Large intestine (tissue), 3 donors: ENCODE data around the gene LRP1. TPM values are rescaled to one million over a fixed set of nuclear protein-coding genes. Genes with fewer than 3 reads are reported as not detected.
A peak's percentile ranks its signal among the peaks of the same experiment; 100 is the strongest.

ENCODE experiments used
- DNase-seq, 2 donors: peaks; one replicate each; pipeline versions ENCODE4 v3.0.0 to v3.0.0-alpha.2; 2013
- H3K27ac ChIP-seq: one replicate; pipeline ENCODE4 v1.5.1; 2013; ENCODE audit warnings: low read length
- H3K27me3 ChIP-seq: 2 replicates; pipeline ENCODE4 v1.6.1; 2013; ENCODE audit warnings: low read length; ENCODE audit not compliant: control insufficient read depth, insufficient read depth
- H3K36me3 ChIP-seq: 2 replicates; pipeline ENCODE4 v1.6.1; 2013; ENCODE audit warnings: low read length; ENCODE audit not compliant: control insufficient read depth, insufficient read depth
- H3K4me1 ChIP-seq: one replicate; pipeline ENCODE4 v1.6.1; 2013; ENCODE audit warnings: low read length; ENCODE audit not compliant: control insufficient read depth, insufficient read depth
- H3K4me3 ChIP-seq: one replicate; pipeline ENCODE4 v1.5.1; 2013; ENCODE audit warnings: low read length
- H3K9me3 ChIP-seq: one replicate; pipeline ENCODE4 v1.6.1; 2013; ENCODE audit warnings: mild to moderate bottlenecking, low read depth, low read length, moderate library complexity; ENCODE audit not compliant: control insufficient read depth
- WGBS: methylation state at CpG from one replicate; pipeline ENCODE4 v1.1.5; 2013; ENCODE audit warnings: low lambda C conversion rate; ENCODE audit not compliant: insufficient coverage; 5-methylcytosine and 5-hydroxymethylcytosine counted together
- polyA plus RNA-seq: library from polyadenylated mRNA; unstranded; fragments of 120-200 nt; gene quantifications from one replicate; pipeline ENCODE4 v1.2.1, GENCODE V29; 2013

LRP1 gene
- polyA plus RNA-seq, 1 donor, result 100 TPM

DNA sequence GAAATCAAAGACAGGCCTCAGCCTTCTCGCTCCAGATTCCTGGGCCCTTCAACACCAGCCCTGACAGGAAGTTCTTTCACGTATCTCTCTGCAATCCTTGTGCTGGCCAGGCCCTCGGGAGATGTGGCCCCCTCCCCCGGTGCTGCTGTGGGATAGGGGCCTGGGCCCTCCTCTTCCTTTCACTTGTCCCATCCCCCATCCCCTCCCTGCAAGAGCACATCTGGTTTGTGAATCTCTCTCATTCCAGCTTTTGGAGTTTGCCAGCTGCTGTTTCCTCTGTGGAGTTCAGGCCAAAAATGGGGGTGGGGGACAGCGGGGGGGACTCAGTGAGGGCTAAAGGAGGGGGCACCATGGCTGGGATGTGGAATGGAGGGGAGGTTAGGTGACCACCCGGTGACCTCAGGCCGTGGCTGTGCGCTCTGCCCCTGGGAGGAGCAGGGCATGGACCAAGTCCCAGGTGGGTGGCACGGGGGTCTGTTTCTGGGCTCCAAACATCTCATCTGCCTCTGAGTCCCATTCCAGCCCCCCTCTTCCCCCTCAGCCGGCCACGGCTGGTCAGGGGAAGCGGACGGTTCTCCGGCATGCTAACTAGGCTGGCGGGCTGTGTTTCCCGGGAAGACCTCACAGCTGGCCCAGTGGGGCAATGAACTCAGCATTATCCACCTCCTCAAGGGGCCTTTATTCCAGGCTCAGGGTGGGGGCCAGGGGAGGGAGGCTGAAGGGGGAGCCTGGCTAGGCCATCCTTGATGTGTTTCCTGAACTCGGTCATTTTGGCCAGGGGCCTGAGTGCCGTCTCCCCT lies 7.4 kb downstream of the LRP1 start:
- Histone ChIP-seq H3K36me3 (peaks cover 33% of the 10 kb centered on the region), H3K27me3 (no peaks in the 10 kb centered on the region), H3K27ac (peak overlapping the region; percentile 59), H3K4me1 (peaks cover 53% of the 10 kb centered on the region), H3K4me3 (no peak overlapping the region), H3K9me3 (no peaks in the 10 kb centered on the region)
- WGBS, result no CpG with 5 or more reads among the region's 18 CpGs
- DNase-seq, result peak; percentile 56 to 58

- H3K4me1 ChIP-seq, result peaks cover 30% of the 10 kb centered on the region
- H3K4me3 ChIP-seq, result no peak overlapping the region
- peak overlapping the region; percentile 0 for H3K27ac ChIP-seq
- peak; percentile 56 to 87 for DNase-seq
- H3K9me3 ChIP-seq, result no peaks in the 10 kb centered on the region
- H3K27me3 ChIP-seq, result no peaks in the 10 kb centered on the region
- H3K36me3 ChIP-seq, result peaks cover 54% of the 10 kb centered on the region
- WGBS, result no CpG with 5 or more reads among the region's 13 CpGs
Observed at GRCh38 chr12:57138526-57139272, 10.4 kb downstream of the LRP1 start.

- WGBS, result 90% methylated on average over 2 of the region's 6 CpGs
- Histone ChIP-seq H3K27me3 (no peaks in the 10 kb centered on the region), H3K9me3 (no peaks in the 10 kb centered on the region), H3K4me3 (no peak overlapping the region), H3K4me1 (peaks cover 30% of the 10 kb centered on the region), H3K27ac (no peak overlapping the region), H3K36me3 (peaks cover 64% of the 10 kb centered on the region)
- no peak for DNase-seq
Observed at GRCh38 chr12:57139796-57140649, 11.7 kb downstream of the LRP1 start.

- Histone ChIP-seq H3K27ac (no peak overlapping the region), H3K36me3 (peaks cover 73% of the 10 kb centered on the region), H3K27me3 (no peaks in the 10 kb centered on the region), H3K9me3 (no peaks in the 10 kb centered on the region), H3K4me1 (peaks cover 31% of the 10 kb centered on the region), H3K4me3 (no peak overlapping the region)
- WGBS, result no CpG with 5 or more reads among the region's 8 CpGs
- no peak for DNase-seq
Observed at GRCh38 chr12:57141249-57141648, 13.0 kb downstream of the LRP1 start.

- H3K4me3 ChIP-seq, result no peak overlapping the region
- DNase-seq, result no peak
- H3K4me1 ChIP-seq, result peaks cover 36% of the 10 kb centered on the region
- H3K27me3 ChIP-seq, result no peaks in the 10 kb centered on the region
- no CpG with 5 or more reads among the region's 9 CpGs for WGBS
- H3K27ac ChIP-seq, result no peak overlapping the region
- H3K36me3 ChIP-seq, result peaks cover 76% of the 10 kb centered on the region
- H3K9me3 ChIP-seq, result no peaks in the 10 kb centered on the region
Observed at GRCh38 chr12:57142121-57142520, 13.8 kb downstream of the LRP1 start.

GRCh38 chr12:57142727-57143126 lies 14.4 kb downstream of the LRP1 start:
- Histone ChIP-seq H3K9me3 (no peaks in the 10 kb centered on the region), H3K4me1 (peaks cover 39% of the 10 kb centered on the region), H3K4me3 (no peak overlapping the region), H3K27ac (no peak overlapping the region), H3K27me3 (no peaks in the 10 kb centered on the region), H3K36me3 (peaks cover 76% of the 10 kb centered on the region)
- DNase-seq, result no peak
- no CpG with 5 or more reads among the region's 7 CpGs for WGBS

DNA sequence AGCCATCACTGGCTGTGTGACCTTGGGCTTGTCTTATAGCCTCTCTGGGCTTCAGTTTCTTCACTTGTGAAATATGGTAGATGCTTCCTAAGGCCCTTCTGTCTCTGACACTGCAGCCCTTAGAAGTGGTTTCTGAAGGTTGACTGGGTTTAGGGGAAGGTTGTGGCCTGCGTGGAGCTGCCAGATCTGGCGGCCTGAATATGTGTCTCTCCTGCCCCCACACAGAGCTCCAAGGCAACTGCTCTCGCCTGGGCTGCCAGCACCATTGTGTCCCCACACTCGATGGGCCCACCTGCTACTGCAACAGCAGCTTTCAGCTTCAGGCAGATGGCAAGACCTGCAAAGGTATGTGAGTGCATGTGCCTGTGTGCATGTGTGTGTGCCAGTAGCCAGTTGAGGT lies 15.2 kb downstream of the LRP1 start:
- peaks cover 39% of the 10 kb centered on the region for H3K4me1 ChIP-seq
- H3K27me3 ChIP-seq, result no peaks in the 10 kb centered on the region
- no peaks in the 10 kb centered on the region for H3K9me3 ChIP-seq
- H3K27ac ChIP-seq, result no peak overlapping the region
- peaks cover 76% of the 10 kb centered on the region for H3K36me3 ChIP-seq
- DNase-seq, result no peak
- H3K4me3 ChIP-seq, result no peak overlapping the region
- WGBS, result no CpG with 5 or more reads among the region's 4 CpGs

DNA sequence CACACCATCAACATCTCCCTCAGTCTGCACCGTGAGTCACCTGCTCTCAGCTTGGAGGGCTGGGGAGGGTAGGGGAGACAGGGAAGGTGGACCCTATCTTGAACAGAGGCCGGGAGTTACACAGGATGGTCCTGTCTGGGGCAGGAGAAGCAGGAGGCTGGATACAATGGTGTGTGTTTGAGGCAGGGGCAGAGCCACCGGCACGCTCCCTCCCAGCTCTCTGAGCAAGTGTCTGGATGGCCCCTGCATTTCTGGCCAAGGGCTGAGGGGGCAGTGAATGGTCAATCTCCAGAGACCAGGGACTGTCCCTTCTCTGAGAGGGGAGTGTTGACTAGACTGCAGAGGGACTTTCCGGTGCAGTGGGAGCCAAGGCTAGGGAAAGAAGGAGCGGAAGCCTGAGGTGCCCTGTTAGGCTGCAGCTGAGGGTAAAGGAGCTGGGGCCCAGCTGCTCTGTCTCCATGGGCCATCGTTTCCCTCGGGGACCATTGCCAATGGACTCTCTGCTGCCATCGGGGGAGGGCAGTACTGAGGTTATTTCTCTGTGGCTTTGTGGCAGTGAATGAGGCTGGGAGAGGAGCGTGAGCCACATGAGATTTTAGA lies 17.3 kb downstream of the LRP1 start:
- Histone ChIP-seq H3K27me3 (no peaks in the 10 kb centered on the region), H3K27ac (no peak overlapping the region)
- no CpG with 5 or more reads among the region's 10 CpGs for WGBS

GRCh38 chr12:57146092-57146491 lies 17.8 kb downstream of the LRP1 start:
- Histone ChIP-seq H3K36me3 (peaks cover 67% of the 10 kb centered on the region), H3K4me3 (no peak overlapping the region), H3K9me3 (no peaks in the 10 kb centered on the region), H3K4me1 (peaks cover 54% of the 10 kb centered on the region), H3K27me3 (no peaks in the 10 kb centered on the region), H3K27ac (peak overlapping the region; percentile 87)
- WGBS, result no CpG with 5 or more reads among the region's 2 CpGs
- DNase-seq, result no peak

More for the DNA sequence above, 17.3 kb downstream of the LRP1 start:
- Histone ChIP-seq H3K9me3 (no peaks in the 10 kb centered on the region), H3K4me1 (peaks cover 50% of the 10 kb centered on the region), H3K4me3 (no peak overlapping the region), H3K36me3 (peaks cover 64% of the 10 kb centered on the region)
- no peak for DNase-seq
